GM12865 (cell line): Measurements from ENCODE around the gene PIEZO2.

Source experiments
- DNase-seq: peaks from one replicate; pipeline ENCODE4 v3.0.0; 2010; ENCODE audit warnings: low read depth
- H3K4me3 ChIP-seq: 2 replicates; pipeline ENCODE4 v1.5.1; 2011; ENCODE audit warnings: mild to moderate bottlenecking, low read depth, low read length, control low read depth
- CTCF ChIP-seq: IDR thresholded peaks from 2 replicates; pipeline ENCODE4 v1.5.1; 2011; ENCODE audit warnings: low read length, control low read depth, low read depth, inconsistent platforms; ENCODE audit not compliant: insufficient read depth; ENCODE audit errors: missing control alignments

PIEZO2 gene

GRCh38 chr18:10705786-10706185 lies 443.6 kb downstream of the PIEZO2 start:
- H3K4me3 ChIP-seq, result no peak overlapping the region
- no peak for DNase-seq
- no peak for TF ChIP-seq CTCF

- no peak for TF ChIP-seq CTCF
- no peak for DNase-seq
- H3K4me3 ChIP-seq, result no peak overlapping the region
Observed at GRCh38 chr18:10705291-10705690, 444.1 kb downstream of the PIEZO2 start.

- no peak for TF ChIP-seq CTCF
- DNase-seq, result no peak
- H3K4me3 ChIP-seq, result no peak overlapping the region
Observed at GRCh38 chr18:10702206-10702605, 447.2 kb downstream of the PIEZO2 start.

- DNase-seq, result no peak
- TF ChIP-seq CTCF, result no peak
- no peak overlapping the region for H3K4me3 ChIP-seq
Observed at GRCh38 chr18:10690366-10690765, 459.0 kb downstream of the PIEZO2 start.

GRCh38 chr18:10690035-10690329 lies 459.4 kb downstream of the PIEZO2 start:
- DNase-seq, result no peak
- no peak overlapping the region for H3K4me3 ChIP-seq
- TF ChIP-seq CTCF, result no peak

- no peak for DNase-seq
- no peak for TF ChIP-seq CTCF
- H3K4me3 ChIP-seq, result no peak overlapping the region
Observed at GRCh38 chr18:10689236-10690034, 459.9 kb downstream of the PIEZO2 start.

- H3K4me3 ChIP-seq, result no peak overlapping the region
- no peak for DNase-seq
- TF ChIP-seq CTCF, result no peak
Observed at GRCh38 chr18:10688766-10689165, 460.6 kb downstream of the PIEZO2 start.
